Activated T-cell treated with anti-CD3 and anti-CD28 coated beads, Interleukin-2, amount 50 U/mL, for 1 hour (primary cell): Measurements from ENCODE around the gene S100A4.
A peak's percentile ranks its signal among the peaks of the same experiment; 100 is the strongest.
"Not testable (repeated sequence)": the region's sequence is repeated elsewhere in the genome, so short reads cannot be mapped to it uniquely, and the experiment has no call there.

Experiments
- DNase-seq: peaks from one replicate; pipeline ENCODE4 v3.0.0-alpha.2; 2020

Gene S100A4

DNA sequence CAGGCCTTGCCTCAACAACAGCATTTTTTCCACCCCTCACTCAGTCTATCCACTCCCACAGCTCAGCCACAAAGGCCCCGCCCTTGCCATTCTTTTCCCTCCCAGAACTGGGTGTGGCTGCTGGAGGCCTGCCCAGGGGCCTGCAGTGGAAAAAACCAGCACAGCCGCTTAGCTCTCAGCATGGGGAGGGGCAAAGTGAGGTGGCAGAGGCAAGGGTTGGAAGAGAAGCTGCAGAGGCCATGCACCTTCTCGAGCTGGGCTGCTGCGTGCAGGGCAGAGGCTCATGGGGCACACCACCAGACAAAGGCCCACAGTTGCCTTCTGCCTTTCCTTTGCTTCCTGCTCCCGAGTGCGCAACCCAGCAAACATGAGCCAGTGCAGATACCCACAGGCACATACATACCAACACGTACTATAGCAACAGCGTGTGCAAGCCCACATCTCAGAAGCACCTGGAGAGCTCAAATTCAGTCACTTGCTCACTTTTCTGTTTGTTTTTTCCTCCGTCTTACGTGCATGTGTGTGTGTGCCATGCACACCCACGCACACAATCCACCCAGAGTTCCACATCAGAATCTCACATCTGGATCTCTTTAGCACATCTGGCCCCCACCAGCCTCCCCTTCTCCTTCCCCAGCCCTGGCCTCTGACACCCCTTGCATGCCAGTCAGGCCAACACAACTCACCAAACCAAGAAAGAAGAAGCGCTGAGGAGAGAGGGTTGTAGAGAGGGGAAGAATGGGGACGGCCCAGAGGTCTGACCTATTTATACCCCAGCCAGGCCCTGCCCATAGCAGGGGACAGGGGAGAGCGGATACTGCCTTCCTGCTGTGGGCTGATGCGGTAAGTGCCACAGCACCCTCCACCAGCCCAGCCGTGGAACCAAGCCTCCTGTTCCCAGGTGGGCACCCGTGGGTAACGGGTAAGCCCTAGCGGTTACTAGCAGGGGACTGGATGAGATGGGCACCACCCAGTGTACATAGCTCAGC lies at the start of gene S100A4:
Gene S100A4, minus strand, starts transcription at position 740 of the 989 bp plus-strand sequence. CDS start 1,012 bp downstream, outside the sequence.
- peak; percentile 91 for DNase-seq

DNA sequence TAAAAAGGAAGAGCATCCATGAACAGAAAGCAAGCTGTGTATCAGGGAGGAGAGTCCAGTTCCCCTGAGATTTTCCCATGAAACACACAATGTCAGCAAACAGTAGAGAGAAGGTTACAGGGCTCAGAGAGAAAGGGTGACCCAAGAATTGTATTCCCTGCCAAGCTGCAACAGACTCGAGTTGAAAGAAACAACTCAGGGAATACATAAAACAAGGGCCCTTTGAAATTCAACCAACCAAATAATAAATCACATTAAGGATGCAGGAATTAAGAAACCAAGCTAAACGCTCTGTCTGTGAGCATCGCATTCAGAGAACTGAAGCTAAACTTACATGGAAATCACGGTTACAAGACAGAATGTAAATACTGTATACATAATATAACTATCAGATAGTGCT lies 47.1 kb upstream of the S100A4 start:
- DNase-seq: no peak

DNA sequence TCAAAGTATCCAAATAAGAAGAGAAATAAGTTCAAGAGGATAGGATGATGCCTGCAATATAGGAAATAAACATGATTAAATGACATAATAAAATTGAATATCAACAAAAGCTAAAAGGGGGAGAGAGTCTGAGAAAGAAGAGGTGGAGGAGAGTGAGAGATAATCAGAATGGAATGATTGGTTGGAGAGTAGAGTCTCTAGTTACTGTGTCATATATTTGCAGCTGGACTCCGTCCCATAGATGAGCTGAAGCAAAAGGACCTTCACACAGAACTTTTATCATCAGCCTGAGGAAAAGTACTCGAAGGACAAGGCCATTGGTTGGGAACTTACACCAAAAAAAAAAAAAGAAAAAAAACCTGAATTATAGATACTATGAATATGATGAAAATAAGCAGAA lies 42.9 kb upstream of the S100A4 start:
- DNase-seq: no peak

GRCh38 chr1:153588033-153588432 lies 42.4 kb upstream of the S100A4 start:
- DNase-seq: not testable (repeated sequence)

DNA sequence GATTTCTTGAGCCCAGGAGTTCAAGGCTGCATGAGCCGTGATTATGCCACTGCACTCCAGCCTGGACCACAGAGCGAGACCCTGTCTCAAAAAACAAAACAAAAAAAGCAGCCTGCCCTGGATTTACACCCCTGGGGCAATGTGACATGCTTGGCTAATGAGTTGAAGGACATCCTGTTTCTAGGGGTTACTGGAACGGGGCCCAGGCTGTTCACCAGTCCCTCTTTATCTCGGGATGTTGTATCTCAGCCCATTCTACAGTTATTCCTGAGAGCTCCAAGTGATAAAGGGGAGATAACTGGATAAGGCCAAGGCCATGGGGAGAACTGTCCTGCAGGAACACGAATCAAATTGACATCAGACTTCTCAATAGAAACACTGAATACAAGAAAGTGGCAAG lies 41.7 kb upstream of the S100A4 start:
- no peak for DNase-seq

DNA sequence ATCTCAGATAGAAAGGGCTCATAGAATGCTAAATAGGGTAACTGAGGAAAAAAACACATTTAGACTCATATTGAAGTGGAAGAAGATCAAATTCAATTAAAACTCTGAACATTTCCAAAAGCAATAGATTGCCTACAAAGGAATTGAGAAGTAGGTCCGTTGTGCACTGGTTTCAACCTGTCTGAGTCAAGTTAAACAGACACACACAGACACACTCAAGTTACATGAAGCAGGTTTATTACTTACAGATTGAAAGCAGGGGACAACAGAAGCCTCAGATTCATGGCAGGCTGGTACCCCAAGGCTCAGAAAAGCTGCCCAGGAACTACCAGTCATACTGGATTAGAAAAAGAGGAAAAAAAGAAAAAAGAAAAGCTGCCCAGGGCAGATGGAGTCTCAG lies 40.7 kb upstream of the S100A4 start:
- DNase-seq: no peak

- DNase-seq: no peak
Measured at GRCh38 chr1:153585006-153585405, 39.4 kb upstream of the S100A4 start.

DNA sequence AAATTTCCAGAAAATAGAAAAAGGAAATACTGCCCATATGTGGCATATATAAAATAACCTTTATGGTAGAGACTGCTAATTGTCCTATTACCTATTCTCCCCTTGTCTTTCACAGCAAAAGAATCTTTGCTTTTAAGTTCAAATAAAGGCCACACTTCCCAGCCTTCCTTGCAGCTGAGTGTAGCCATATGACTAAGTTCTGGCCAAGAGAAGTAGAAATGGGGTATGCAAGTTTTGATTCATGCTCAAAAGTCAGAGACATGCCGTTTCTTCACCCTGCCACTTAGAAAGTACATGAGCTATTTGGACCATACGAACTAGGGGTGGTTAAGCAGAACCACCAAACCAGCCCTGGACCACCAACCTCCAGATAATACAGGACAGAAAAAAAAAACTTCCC lies 38.4 kb upstream of the S100A4 start:
- DNase-seq: no peak

DNA sequence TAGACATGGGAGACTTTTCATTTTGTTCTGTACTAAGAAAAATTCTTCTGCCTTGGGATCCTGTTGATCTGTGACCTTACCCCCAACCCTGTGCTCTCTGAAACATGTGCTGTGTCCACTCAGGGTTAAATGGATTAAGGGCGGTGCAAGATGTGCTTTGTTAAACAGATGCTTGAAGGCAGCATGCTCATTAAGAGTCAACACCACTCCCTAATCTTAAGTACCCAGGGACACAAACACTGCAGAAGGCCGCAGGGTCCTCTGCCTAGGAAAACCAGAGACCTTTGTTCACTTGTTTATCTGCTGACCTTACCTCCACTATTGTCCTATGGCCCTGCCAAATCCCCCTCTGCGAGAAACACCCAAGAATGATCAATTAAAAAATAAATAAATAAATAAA lies 37.9 kb upstream of the S100A4 start:
- not testable (repeated sequence) for DNase-seq

DNA sequence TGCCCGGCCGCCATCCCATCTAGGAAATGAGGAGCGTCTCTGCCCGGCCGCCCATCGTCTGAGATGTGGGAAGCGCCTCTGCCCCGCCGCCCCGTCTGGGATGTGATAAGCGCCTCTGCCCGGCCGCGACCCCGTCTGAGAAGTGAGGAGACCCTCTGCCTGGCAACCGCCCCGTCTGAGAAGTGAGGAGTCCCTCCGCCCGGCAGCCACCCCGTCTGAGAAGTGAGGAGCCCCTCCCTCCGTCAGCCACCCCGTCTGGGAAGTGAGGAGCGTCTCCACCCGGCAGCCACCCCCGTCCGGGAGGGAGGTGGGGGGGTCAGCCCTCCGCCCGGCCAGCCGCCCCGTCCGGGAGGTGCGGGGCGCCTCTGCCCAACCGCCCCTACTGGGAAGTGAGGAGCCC lies 37.2 kb upstream of the S100A4 start:
- not testable (repeated sequence) for DNase-seq

- DNase-seq: no peak
Measured at GRCh38 chr1:153578936-153579335, 33.3 kb upstream of the S100A4 start.

GRCh38 chr1:153578490-153578889 lies 32.9 kb upstream of the S100A4 start:
- DNase-seq: no peak

DNA sequence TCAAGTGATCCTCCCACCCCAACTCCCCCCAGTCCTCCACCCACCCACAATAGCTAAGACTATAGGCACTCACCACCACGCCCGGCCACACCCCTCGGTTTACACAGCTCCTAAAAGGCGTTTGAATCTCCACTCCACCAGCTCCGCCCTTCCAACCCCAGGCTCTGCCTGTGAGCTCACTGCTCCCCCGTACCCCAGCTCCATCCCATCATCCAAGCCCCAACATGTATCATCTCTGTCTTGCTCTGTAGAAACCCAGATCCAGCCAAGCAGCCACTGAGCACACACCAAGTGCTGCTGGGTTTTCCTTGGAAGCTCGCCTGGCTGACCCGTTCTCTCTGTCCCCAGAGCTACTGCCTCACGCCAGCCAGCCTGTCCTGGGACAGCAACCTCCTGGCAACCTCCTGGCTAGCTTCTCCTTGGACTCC lies 32.0 kb upstream of the S100A4 start:
- DNase-seq: no peak

- DNase-seq: no peak
Measured at GRCh38 chr1:153577138-153577537, 31.5 kb upstream of the S100A4 start.

DNA sequence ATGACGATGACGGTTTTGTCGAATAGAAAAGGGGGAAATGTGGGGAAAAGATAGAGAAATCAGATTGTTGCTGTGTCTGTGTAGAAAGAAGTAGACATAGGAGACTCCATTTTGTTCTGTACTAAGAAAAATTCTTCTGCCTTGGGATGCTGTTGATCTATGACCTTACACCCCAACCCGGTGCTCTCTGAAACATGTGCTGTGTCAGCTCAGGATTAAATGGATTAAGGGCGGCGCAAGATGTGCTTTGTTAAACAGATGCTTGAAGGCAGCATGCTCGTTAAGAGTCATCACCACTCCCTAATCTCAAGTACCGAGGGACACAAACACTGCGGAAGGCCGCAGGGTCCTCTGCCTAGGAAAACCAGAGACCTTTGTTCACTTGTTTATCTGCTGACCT lies 29.9 kb upstream of the S100A4 start:
- not testable (repeated sequence) for DNase-seq

DNA sequence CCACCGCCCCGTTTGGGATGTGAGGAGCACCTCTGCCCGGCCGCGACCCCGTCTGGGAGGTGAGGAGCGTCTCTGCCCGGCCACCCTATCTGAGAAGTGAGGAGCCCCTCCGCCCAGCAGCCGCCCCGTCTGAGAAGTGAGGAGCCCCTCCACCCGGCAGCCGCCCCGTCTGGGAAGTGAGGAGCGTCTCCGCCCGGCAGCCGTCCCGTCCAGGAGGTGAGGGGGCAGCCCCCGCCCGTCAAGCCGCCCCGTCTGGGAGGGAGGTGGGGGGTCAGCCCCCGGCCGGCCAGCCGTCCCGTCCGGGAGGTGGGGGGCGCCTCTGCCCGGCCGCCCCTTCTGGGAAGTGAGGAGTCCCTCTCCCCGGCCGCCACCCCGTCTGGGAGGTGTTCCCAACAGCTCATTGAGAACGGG lies 29.5 kb upstream of the S100A4 start:
- DNase-seq: not testable (repeated sequence)

GRCh38 chr1:153573351-153573750 lies 27.7 kb upstream of the S100A4 start:
- DNase-seq: no peak

- DNase-seq: peak; percentile 53
Measured at GRCh38 chr1:153572569-153573015, 27.0 kb upstream of the S100A4 start.

- no peak for DNase-seq
Measured at GRCh38 chr1:153571706-153572105, 26.1 kb upstream of the S100A4 start.

- DNase-seq: no peak
Measured at GRCh38 chr1:153570874-153571273, 25.3 kb upstream of the S100A4 start.

- no peak for DNase-seq
Measured at GRCh38 chr1:153569465-153569864, 23.9 kb upstream of the S100A4 start.

GRCh38 chr1:153568367-153569099 lies 22.9 kb upstream of the S100A4 start:
- peak; percentile 82 for DNase-seq

- DNase-seq: no peak
Measured at GRCh38 chr1:153567621-153568366, 22.2 kb upstream of the S100A4 start.
